IPS-NIHi11 (cell line): ENCODE measurements around the gene GAMT.

Experiments
- DNase-seq: peaks from one replicate; pipeline ENCODE4 v3.0.0; 2012; ENCODE audit warnings: mixed read lengths, low spot score

The GAMT gene

DNA sequence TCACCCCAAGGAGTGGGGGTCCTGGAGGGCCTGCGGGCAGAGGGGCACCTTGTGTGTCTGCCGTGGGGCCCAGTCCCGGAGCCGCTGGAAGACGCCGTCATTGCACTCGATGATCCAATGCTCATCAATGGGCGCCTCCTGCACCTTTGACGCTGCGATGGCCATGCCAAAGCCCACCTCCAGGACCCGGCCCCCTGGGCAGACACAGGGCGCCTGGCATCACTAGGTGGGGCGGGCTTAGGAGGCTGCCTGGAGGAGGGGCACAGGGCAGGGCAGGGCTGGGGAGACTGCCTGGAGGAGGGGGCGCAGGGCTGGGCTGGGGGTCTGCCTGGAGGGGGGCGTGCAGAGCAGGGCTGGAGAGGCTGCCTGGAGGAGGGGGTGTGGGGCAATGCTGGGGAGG is 1.6 kb downstream of the GAMT start:
- no peak for DNase-seq

DNA sequence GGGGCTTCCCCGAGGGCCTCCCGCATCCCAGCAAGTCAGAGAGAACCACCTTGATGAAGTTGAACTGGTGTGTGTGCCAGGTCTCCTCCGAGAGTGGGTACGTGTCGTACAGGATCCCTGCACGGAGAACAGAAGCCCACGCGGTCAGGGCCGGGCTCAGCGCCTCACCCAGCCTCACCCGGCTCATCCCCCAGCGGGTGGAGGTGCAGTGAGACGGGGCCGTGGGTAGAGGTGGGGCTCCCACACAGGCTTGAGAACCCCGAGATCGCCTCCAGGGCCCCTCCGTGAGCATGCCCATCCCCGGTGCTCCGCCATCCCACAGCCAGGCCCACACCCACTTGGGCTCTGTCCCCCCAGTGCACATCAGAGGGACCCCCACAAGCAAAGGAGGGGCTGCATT is 2.3 kb downstream of the GAMT start:
- no peak for DNase-seq

DNA sequence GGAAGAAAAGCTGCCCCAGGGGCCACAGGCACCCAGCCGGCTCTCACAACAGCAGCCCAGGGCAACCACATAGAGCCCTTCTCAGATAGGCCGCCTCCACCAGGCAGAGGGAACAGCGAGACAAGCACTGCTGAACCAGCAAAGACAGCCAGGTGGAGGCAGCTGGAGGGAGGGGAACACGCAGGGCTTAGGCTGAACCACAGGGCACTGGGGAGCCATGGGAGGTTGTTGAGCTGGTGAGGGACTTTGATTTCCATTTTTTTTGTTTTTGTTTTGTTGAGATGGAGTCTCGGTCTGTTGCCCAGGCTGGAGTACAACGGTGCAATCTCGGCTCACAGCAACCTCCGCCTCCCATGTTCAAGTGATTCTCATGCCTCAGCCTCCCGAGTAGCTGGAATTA is 3.5 kb downstream of the GAMT start:
- DNase-seq = no peak

DNA sequence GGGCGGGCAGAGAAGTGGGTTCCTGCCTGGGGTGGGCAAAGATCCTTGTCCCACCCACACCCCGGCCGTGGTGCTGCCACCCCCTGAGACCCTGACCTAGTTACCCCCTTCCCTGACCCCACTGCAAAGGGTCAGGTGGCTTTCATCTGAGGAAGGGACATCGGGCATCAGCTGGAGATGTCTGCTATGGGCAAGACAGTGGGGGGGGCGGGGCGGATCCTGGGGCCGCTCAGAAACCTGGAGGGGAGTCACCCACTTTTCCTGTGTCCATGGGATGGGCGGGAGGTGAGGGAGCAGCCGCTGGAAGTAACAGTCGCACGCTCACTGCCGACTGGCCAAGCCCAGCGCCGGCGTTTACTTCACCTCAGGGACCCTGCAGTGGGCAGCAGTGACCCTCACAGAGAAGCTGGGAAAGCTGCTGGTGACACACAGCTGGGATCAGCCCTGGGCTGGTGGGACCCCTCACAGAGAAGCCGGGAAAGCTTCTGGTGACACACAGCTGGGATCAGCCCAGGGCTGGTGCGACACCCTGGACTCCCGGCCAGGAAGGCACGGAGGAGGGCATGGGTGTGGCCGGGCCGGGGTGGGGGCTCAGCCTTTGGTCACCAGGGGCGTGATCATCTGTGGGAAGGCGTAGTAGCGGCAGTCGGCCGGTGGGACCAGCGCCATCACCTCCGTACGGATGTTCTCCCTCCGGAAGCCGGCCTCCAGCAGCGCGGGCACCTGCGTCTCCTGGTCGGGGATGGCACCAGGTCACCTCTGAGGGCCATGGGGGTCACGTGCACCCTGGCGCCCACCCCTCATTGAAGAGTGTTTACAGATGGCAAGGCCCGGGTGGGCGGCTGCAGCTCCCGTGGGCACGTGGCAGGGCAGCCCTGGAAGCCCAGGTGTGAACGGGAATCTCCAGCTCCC is 4.3 kb downstream of the GAMT start:
- DNase-seq = no peak

DNA sequence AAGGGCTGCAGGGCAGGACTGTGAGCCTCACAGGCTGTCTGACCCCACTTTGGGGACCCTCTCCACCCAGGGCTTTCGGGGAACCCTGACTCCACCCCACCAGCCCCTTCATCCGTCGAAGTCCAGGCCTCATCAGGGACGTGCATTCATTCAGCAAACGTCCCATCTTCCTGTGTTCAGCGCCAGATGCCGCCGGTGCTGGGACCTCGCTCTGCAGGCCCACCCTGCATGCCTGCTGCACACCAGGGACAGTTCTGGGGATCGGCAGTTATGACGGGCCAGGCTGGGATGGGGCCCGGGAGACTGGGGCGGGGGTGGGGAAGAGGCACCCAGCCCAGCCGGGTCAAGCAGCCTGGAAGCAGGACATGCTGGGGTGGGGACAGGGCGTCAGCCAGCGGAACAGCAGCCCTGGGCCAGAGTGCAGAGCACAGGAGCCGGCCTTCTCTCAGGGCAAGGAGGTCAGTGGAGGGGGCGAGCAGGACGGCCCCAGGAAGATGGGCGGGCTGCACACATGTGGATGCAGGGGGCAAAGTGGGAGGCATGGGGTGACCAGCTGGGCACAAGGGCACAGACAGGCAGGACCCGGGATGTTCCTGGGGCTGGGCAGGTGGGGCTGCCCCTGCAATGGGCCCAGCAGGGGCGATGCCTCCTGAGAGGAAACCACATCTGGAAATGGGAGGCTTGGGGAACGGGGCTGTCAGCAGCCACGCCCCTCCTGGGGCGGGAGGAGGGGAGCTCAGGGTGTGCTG is 5.1 kb downstream of the GAMT start:
- no peak for DNase-seq

DNA sequence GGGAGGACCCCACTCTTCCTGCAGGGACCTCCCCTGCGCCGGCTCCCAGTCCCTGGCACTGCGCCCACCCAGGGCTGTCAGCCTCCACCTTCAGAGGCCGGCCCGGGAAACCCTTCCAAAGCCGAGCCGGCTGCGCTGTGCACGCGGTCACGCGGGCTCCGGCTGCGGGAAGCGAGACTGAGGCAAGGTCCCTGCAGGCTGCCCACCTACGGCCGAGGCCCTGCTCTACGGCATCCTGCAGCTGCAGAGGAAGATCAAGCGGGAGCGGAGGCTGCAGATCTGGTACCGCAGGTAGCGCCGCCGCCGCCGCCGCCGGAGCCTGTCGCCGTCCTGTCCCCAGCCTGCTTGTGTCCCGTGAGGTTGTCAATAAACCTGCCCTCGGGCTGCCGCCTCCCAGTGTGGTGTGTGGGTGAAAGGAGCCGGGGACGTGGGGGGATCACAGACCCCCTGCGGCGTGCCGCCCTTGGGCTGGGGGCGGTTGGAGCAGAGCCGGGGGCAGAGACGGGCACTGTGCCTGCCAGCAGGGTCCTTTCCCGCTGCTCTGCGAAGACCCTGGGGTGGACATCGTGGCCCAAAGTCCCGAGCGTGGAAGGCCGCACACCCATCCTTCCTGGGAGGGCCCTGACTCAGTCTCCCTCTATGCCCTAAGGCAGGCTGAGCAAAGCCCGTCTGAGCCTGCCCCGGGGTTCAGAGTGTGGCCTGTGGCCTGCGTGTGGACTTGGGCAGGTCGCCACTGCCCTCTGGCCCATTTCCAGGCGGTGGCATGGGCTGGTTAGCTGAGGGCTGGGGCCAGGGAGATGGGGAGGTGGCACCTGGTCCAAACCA is 5.9 kb downstream of the GAMT start:
- no peak for DNase-seq

DNA sequence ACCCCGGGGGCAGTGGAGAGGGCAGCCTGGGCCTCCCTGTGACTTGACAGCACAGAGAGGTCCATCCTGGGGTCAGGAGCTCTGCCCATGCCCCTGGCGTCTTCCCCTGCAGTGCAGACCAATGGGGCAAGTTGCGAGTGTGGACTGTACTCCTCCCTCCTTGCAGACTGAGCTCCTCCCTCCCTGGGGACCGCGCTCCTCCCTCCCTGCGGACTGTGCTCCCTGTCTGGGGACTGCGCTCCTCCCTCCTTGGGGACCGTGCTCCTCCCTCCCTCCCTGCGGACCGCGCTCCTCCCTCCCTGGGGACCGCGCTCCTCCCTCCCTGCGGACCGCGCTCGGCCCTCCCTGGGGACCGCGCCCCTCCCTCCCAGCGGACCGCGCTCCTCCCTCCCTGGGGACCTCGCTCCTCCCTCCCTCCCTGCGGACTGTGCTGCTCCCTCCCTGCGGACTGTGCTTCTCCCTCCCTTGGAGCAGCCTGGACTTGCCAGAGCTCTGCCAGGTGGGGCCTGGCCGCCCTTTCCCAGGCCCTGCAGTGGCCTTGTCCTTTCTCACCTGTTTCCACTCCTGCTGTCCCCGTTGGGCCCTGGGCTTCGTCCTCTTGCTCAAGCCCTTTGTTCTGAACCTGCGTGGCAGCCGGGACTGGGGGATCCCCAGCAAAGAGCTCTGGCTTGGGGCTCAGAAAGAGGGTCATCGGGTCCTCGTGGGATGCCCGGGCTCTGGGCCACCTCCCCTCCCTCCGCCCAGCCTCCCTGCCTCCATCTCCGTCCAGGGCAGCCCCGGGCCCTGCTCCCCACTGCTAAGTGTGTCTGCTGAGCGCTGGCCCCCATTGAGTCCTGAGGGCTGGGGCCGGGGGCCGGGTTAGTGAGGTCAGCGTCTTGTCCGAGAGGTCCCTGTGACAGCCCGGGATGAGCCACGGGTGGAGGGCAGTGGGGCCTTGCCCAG is 6.8 kb downstream of the GAMT start:
- DNase-seq = no peak

DNA sequence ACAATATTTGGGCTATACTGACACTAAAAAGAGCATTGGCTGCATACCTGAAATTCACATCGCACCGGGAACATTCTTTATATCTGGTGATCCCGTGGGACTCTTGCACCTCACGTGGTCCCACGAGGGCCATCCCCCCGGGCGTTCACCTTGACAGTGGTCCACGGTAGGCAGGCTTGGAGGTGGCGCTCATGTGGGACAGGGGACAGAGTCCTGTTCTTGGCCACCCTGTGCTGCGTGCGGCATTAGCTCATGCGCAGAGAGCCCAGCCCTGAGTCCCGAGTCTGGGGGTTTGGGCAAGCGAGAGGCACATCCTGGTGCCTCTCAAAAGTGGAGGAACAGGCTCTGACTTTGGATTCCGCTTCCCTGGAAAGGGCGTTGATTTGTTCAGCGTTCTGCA is 7.5 kb downstream of the GAMT start:
- DNase-seq = no peak

DNA sequence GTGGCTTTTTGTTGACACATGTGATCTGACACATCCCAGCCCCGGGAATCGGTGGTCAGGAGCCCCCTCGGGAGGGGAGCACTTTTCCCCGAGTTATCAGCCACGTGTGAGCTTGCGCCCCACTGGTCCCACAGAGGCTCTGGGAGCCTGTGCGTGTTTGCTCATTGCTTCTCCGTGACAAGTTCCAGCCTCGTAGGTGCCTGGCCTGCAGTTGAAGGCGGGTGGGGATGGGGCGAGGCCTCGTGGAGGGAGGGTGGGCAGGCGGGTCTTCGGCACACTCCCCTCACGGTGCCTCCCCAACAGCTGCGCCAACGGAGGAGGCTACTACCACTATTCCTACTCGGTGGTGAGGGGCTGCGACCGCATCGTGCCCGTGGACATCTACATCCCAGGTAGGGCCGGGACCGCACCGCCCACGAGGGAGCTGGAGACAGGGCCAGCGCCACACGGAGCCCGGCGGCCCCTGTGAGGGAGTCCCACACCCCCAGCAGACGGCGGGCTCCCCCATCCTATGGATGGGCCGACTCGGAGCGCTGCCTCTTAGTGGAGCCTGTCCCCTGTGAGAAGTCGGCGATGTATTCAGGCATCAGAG is 8.3 kb downstream of the GAMT start:
- no peak for DNase-seq

DNA sequence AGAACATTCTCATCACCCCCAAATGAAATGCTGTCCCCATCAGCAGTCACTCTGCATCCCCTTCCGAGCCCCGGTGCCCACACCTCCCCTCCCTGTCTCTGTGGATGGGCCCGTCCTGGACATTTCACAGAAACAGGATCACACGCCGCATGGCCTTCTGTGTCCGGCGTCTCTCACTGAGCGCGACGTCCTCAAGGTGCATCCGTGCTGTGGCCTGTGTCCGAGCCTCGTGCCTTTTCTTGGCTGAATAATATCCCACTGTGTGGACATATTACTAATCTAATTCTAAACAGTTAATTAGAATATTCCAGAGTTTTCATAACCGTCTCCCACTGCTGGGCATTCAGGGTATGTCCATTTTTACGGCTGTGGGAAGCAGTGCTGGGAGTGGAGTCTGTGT is 8.9 kb downstream of the GAMT start:
- DNase-seq = no peak

DNA sequence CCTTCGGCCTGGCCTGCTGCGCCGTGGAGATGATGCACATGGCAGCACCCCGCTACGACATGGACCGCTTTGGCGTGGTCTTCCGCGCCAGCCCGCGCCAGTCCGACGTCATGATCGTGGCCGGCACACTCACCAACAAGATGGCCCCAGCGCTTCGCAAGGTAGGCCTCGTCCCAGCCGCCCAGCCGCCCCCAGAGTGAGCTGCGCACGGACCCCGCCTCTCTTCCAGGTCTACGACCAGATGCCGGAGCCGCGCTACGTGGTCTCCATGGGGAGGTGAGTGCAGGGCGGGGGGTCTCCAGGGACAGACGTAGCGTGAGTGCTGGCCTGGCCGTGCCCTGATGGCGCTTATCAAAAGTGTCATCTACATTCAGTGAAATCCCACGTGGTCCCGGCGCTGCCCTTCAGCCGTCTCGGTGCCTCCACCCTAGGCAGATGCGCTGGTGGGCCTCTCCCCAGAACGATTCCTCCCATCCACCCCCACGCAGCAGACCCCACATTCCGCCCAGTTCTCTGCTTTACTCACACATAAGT is 10.4 kb downstream of the GAMT start:
- DNase-seq = no peak

DNA sequence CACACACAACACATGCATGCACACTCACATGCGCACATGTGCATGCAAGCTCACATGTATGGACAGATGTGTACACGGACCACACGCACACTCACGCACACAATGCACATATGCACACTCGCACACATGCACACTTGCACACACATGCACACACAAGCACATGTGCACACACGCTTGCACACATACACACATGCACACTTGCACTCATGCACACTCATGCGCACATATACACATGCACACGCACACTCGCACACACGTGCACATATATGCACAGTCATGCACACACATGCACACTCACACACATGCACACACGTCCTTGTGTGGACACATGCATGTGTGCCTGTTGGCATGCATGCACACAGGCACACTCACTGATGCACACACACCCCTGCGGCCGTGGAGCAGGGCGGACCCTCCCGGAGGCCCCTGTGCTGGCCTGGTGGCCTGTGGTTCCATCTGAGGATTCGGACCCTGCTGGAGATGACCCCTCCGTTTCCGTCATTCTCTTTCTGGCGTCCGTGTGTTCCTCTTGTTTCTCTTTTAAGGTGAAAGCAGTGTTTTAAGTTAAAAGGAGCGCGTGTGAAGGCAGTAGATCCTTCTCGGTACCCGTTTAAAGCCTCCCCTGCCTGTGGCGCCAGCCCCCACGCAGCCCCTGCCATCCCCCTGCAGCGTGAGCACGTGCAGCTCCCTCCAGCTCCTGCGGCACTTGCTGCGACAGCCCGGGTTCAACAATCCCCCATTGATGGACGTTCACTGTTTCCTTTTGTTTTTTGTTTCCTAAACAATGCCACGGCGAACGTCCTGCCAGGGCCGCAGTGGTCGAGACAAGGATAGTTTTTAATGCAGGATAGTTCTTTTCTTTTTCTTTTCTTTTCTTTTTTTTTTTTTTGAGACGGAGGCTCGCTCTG is 12.1 kb downstream of the GAMT start:
- no peak for DNase-seq

DNA sequence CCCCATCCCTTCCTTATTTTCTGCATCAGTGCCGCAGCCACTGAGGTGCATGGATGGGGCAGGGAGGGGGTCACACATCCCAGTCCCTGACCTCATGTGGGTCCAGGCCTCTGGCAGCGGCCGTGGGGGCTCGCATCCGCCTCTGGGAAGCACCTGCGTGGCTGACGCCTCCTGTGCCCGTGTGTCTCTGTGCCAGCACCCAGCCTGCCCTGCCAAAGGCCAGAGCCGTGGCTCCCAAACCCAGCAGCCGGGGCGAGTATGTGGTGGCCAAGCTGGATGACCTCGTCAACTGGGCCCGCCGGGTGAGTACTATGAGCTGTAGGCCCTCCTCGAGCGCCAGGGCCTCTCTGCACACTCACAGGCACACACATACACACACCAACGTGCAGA is 12.7 kb downstream of the GAMT start:
- no peak for DNase-seq

DNA sequence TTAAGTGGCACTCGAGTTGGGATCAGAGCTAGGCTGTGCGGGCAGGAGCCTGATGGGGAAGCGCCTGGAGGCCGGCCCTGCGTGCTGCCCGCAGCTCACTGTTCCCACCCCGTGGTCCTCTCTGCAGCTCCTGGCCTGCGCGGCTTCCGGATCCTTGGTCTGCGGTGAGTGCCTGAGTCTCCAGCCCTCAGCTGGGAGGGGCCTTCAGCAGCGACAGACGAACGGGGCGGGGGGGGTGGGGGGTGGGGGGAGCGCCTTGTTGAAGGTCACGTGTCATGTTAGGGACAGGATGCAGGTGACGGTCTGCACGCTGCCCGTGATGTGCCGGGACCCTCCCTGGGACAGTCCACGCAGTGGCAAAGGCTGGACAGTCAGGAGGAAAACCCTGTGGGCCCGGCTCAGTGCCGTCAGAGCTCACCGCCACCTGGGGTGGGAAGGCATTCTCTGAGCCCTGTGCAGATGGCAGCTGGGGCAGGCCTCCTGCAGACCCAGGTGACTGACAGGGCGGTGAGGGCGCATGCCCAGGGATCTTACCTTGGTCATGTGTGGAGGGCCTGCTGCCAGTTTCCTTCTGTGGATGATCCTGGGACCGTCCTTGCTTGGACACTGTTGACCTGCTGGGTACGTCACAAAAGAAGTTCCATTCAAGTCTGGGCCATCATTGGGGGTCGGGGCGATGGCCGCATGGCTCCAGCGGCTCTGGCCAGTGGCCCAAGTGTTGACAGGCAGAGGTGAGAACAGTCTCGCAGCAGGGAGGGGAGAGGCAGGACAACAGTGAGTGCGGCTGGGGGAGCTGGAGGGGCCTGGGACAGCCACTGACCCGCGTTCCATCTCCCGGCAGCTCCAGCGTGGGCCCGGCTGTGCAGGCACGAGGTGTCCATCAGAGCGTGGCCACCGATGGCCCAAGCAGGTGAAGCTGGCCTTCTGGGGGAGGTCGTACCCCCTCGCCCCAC is 13.4 kb downstream of the GAMT start:
- no peak for DNase-seq

DNA sequence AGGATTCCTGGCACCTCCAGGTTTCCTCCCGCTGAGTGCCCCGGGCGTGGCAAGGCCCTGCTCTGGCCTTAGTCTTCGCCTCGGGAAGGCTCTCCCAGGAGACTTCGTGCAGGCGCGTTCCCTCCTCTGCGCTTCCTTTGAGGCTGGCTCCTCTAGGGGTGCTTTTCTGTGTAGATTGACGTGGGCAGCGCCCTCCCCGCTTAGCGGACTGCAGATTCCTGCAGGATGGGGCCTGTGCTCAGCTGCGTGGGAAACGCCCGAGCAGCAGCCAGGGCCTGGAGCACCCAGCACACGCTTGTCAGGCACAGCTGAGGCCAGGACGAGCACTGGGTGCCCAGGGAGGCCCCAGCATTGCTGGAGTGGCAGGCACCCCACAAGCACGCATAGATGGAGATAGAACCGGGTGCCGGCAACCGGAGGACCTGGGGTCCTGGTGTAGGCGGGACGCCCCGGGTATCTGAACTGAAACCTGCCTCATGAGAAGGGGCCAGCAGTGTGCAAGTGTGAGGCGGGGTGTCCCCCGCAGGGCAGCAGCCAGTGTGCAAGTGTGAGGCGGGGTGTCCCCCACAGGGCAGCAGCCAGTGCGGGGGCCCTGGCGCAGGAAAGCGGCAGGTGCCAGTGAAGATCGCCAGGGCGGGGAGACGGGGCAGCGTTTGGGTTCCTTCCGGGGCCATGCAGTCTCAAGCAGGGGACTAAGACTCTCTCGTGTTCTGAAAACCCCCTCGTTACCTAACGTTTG is 14.2 kb downstream of the GAMT start:
- no peak for DNase-seq

DNA sequence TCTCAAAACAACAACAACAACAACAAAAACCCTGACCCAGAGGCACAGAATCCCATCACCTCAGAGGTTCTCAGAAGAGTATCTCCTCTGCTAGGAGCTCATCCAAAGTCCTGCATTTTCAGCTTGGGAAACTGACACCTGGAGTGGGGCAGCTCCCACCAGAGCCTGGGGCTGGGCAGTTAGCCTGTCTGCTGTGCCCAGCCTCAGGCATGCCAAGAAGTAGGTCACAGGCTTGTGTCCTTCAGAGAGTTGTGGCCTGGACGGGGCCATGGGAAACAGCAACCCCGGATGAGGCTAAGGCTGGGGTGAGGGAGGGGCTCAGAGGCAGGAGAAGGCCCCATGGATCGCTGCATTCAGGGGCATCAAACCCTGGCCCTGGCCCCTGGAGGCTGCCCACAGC is 15.5 kb downstream of the GAMT start:
- no peak for DNase-seq

DNA sequence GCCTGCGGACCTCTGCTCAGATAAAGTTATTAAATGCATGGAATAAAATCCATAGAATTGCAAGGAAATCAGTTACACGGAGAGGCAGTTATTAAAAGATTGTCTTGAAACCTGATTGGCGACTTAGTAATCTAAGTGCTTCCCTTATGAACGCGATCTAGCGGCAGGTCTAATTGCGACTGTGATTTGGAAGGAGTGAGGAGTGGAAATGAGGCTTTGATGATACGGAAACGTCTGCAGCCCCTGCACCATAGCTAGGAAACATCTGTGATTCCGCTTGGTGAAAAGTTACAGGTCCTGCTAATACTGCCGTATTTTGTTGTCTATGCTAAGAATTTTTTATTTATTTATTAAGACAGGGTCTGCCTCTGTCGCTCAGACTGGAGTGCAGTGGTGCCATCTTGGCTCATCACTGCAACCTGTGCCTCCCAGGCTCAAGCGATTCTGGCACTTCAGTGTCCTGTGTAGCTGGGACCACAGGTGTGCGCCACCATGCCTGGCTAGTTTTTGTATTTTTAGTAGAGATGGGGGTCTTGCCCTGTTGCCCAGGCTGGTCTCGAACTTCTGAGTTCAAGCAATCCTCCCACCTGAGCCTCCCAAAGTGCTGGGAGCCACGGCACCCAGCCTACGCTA is 16.7 kb downstream of the GAMT start:
- DNase-seq = no peak
